ENCODE data around the gene ASTN1. TPM values are rescaled to one million over a fixed set of nuclear protein-coding genes. Genes with fewer than 3 reads are reported as not detected.
A peak's percentile ranks its signal among the peaks of the same experiment; 100 is the strongest.

Gene ASTN1
- total RNA-seq, 3 donors from 2014 or later = 0.10 to 2.2 (median 0.14) TPM

DNA sequence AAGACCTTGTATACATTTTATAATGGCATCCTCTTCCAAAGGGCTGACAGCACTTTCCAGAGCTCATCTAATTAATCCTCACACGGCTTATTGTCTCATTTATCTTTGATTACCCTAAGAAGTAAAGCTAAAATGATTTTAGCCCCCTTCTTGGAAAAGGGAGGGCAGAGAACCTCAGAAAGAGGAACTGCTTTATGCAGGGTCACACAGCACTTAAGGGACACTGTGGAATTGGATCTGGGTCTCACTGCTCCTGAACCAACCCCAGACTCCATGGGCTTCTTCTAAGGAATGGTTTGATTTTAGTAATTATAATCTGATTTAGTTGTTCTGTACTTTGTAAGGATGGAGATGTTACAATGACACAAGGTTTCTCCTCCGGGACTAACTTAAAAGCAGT, 9.5 kb upstream of the ASTN1 start:
- TF ChIP-seq, protein P1, sequence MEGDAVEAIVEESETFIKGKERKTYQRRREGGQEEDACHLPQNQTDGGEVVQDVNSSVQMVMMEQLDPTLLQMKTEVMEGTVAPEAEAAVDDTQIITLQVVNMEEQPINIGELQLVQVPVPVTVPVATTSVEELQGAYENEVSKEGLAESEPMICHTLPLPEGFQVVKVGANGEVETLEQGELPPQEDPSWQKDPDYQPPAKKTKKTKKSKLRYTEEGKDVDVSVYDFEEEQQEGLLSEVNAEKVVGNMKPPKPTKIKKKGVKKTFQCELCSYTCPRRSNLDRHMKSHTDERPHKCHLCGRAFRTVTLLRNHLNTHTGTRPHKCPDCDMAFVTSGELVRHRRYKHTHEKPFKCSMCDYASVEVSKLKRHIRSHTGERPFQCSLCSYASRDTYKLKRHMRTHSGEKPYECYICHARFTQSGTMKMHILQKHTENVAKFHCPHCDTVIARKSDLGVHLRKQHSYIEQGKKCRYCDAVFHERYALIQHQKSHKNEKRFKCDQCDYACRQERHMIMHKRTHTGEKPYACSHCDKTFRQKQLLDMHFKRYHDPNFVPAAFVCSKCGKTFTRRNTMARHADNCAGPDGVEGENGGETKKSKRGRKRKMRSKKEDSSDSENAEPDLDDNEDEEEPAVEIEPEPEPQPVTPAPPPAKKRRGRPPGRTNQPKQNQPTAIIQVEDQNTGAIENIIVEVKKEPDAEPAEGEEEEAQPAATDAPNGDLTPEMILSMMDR (IDR thresholded peaks at IDR 0.05) = no peak
- H3K4me3 ChIP-seq = no peak overlapping the region
- intact Hi-C loops (cut with DNase I, micrococcal nuclease) = no loop called here
- ATAC-seq (no peak), DNase-seq (no peak)
- H3K9me3 ChIP-seq = no peaks in the 10 kb centered on the region
- no peaks in the 10 kb centered on the region for H3K4me1 ChIP-seq (ENCODE audit: low read depth)
- H3K36me3 ChIP-seq (ENCODE audit: low read depth) = no peaks in the 10 kb centered on the region

DNA sequence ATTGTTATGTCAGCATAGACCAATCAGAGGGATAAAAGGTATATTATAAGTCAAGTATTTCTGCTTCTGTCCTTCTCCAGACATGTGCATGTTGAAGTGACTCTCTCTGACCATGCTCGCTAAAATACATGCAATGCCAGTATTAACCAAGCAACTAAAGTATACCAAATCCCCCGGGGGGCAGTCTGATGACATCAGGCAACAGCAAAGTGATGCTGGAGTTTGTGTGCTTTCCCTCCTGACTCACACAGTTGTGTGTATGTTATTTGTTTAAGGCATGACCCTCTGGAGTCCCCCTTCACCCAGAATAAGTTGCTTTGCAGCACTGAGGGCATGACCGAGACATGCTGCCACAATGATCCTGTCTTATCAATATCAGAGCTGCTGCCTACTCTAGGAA, 8.4 kb upstream of the ASTN1 start:
- no peak for DNase-seq
- Histone ChIP-seq H3K4me3 (no peak overlapping the region), H3K9me3 (no peaks in the 10 kb centered on the region), H3K4me1 (ENCODE audit: low read depth) (no peaks in the 10 kb centered on the region), H3K36me3 (ENCODE audit: low read depth) (no peaks in the 10 kb centered on the region)
- ATAC-seq = no peak
- intact Hi-C loops (cut with DNase I, micrococcal nuclease) = no loop called here
- TF ChIP-seq, protein P1 (IDR thresholded peaks at IDR 0.05) = no peak

DNA sequence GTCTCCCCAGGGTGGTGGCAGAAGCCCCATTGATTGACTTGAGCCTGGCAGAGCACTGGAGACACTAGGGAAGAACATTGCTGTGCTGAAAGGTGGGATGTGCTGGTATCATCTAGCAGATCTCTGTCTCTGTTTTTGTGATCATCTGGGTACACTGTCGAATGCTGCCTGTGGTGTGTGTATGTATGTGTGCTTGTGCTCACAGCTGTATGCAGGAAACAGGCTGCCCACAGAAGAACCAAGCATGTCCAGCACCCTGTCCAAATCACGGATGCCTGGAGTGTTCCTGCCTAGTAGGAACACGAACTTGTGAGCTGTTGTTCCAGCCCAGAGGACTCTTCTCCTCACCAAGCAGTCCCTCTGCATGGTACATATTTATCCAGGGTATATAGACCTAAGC, 7.8 kb upstream of the ASTN1 start:
- Histone ChIP-seq H3K9me3 (no peaks in the 10 kb centered on the region), H3K4me3 (no peak overlapping the region), H3K4me1 (ENCODE audit: low read depth) (no peaks in the 10 kb centered on the region), H3K36me3 (ENCODE audit: low read depth) (no peaks in the 10 kb centered on the region)
- ATAC-seq (no peak), DNase-seq (no peak)
- TF ChIP-seq, protein P1 (IDR thresholded peaks at IDR 0.05) = no peak
- intact Hi-C loops (cut with DNase I, micrococcal nuclease) = no loop called here

DNA sequence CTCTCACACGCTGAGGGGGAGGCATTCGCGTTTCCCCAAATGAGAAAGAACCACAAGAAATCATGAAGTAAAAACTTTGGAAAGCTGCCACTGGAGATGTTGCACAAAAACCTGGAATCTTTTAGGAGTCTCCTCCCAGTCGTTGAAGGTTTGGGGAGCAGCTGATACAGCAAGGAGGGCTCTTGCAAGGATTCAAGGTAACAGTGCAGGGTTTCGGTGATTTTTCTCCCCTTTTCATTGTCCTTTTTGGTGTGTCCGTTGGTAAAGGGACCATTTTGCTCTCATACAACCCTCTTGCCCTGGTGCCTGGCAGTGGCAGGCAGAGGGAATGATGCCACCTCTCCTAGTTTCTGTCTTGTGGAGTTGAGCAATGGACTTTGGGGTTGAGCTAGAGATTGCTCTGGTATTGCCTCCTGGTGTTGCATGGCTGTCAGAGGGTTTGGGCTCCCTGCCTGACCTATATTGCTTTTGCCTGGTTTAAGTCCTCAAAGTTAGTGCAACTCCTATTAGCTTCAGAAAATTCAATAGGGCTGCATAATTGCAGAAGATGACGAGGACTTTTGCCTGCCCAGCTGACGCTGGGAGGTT, 7.1 kb upstream of the ASTN1 start:
- TF ChIP-seq, protein P1 (IDR thresholded peaks at IDR 0.05) = no peak
- Histone ChIP-seq H3K36me3 (ENCODE audit: low read depth) (no peaks in the 10 kb centered on the region), H3K4me1 (ENCODE audit: low read depth) (no peaks in the 10 kb centered on the region), H3K9me3 (no peaks in the 10 kb centered on the region), H3K4me3 (no peak overlapping the region)
- intact Hi-C loops (cut with DNase I, micrococcal nuclease) = no loop called here
- ATAC-seq (no peak), DNase-seq (no peak)

DNA sequence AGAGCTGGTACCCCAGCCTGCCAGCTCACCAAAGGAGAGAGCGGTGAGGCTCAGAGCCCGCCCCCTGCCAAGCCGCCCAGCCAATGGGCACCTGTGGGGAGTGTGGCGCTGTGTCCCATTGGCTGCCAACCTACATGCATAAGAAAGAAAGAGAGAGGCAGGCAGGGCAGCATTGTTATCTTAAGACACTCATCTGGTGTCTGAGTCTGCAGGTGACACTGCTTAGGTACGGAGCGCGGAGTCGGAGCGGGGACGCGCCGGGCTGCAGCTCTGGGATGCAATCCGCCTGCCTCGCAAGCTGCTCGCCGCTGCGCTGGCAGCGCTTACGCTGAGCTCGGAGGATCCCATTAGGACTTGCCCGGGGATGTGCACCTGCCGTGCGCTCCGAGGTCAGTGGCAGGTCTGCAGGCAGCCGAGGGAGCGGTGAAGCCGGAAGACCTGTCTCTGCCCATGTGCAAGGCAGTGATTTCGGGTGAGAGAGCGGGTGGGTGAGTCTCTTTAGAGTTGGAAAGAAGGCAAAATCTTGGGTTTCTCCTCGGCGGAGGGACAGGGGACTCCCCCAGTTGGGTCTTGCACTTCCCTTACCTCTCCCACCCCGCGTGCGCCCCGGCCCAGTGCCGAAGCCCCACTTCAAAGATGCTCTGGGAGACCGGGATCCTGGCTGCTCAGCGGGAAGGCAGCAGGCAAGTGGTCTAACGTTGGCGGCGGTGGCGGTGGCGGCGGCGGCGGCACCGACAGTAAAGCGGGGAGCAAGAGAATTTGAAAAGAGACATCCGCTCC, 6.4 kb upstream of the ASTN1 start, which contains the start of gene BRINP2:
TSS of gene BRINP2 (plus strand) at position 203 of the 780 bp plus-strand sequence. CDS start 58,919 bp downstream, outside the sequence.
- no peaks in the 10 kb centered on the region for H3K36me3 ChIP-seq (ENCODE audit: low read depth)
- TF ChIP-seq, protein P1 (IDR thresholded peaks at IDR 0.05) = no peak
- no peaks in the 10 kb centered on the region for H3K9me3 ChIP-seq
- H3K4me3 ChIP-seq = no peak within 1 kb of the TSS
- DNase-seq (peak; percentile 40 to 62 (median 47)), ATAC-seq (peak; percentile 82)
- H3K4me1 ChIP-seq (ENCODE audit: low read depth) = no peaks in the 10 kb centered on the region
- intact Hi-C loops (cut with DNase I, micrococcal nuclease) = no loop called here

Data from mucosa of descending colon (tissue), 3 donors.